GM21529 (cell line): ENCODE measurements around the gene SLC2A14.
A peak's percentile ranks its signal among the peaks of the same experiment; 100 is the strongest.
"Not testable (repeated sequence)": the region's sequence is repeated elsewhere in the genome, so short reads cannot be mapped to it uniquely, and the experiment has no call there.

Experiments
- ATAC-seq: cut with Tn5 transposase; IDR thresholded peaks from one replicate; pipeline ENCODE4 v1.9.1; 2021; ENCODE audit not compliant: unreplicated experiment

The SLC2A14 gene

GRCh38 chr12:7870335-7870734 is 2.4 kb downstream of the SLC2A14 start:
- no peak for ATAC-seq

- ATAC-seq = no peak
These were observed 3.6 kb downstream of the SLC2A14 start for GRCh38 chr12:7869137-7869536.

DNA sequence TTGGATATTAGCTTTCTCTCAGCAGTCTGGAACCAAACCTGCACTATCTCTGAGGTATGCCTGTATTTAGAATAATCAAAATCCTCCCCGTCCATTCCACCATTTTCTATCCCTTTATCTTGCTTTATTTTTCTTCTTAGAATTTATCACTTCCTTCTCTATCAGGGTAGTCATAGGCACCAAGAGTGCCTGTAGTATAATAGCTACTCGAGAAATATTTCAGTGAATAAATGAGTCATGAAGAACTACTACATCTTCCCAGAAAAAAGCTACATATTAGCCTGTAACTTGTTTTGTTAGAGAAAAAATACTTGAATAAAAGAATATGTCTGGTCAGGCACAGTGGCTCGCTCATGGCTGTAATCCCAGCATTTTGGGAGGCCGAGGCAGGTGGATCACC is 4.3 kb downstream of the SLC2A14 start:
- no peak for ATAC-seq

DNA sequence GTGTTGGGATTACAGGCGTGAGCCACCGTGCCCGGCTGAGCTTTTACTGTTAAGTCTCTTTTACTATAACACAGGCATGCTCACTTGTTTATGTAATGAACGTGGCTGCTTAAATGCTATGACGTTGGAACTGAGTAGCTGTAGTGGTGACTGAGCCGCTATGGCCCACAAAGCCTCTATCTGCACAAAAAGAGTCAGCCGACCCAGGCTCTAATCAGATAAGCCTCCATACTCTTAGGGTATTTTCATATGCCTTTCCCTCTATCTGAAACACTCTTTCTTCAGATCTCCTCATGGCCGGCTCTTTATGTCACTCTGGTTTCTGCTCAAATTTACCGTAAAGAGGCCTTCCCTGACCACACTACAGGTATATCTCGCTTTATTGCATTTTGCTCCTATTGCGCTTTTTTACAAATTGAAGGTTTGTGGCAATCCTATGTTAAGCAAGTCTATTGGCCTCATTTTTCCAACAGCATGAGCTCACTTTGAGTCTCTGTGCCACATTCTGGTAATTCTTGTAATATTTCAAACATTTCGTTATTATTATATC is 8.0 kb downstream of the SLC2A14 start:
- no peak for ATAC-seq

DNA sequence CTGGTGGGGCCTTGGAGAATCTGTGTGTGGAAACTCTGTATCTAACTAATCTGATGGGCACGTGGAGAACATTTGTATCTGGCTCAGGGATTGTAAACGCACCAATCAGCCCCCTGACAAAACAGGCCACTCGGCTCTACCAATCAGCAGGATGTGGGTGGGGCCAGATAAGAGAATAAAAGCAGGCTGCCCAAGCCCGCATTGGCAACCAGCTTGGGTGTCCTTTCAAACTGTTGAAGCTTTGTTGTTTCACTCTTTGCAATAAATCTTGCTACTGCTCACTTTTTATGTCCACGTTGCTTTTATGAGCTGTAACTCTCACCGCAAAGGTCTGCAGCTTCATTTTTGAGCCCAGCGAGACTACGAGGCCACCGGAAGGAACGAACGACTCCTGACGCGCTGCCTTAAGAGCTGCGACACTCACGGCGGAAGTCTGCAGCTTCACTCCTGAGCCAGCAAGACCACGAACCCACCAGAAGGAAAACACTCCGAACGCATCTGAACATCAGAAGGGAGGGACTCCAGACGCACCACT is 9.8 kb downstream of the SLC2A14 start:
- ATAC-seq = not testable (repeated sequence)

GRCh38 chr12:7862301-7862700 is 10.4 kb downstream of the SLC2A14 start:
- not testable (repeated sequence) for ATAC-seq

- ATAC-seq = no peak
These were observed 13.2 kb downstream of the SLC2A14 start for GRCh38 chr12:7859552-7859951.

DNA sequence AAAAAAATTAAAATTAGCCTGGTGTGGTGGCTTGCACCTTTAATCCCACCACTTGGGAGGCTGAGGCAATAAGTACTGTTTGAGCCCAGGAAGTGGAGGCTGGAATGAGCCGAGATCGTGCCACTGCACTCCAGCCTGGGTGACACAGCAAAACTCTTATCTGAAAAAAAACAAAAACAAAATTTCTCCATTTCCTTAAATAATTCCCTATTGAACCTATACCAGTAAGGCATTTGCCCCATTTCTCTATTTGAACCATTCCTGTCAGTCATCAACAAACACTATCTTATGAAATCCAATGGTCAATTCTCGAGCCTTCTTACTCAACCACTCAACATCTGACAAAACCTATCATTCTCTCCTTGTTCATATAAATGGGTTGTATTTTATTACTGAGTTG is 14.7 kb downstream of the SLC2A14 start:
- ATAC-seq = no peak

- no peak for ATAC-seq
These were observed 16.2 kb downstream of the SLC2A14 start for GRCh38 chr12:7856516-7856915.

- no peak for ATAC-seq
These were observed 19.2 kb downstream of the SLC2A14 start for GRCh38 chr12:7853557-7853956.

DNA sequence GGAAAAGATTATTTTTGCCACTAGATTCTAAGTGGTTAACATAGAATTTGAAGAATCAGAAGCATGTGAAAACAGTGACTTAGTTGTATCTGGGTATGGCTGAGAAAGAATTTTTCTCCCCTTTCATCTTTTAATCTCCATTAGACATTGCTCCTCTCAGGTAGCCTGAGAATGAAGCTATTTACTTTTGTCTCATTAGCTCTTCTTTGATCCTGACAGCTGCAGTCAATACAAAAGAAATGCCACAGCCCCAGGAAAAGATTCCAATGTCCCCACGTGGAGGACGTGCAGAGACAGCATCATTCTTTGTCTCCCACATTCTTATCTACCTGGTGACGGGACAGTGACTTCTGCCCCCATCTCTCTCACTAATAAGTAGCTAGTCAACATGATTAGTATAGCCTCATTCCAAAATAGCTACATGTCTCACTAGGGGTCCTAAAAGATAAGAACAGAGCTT is 21.1 kb downstream of the SLC2A14 start:
- not testable (repeated sequence) for ATAC-seq

GRCh38 chr12:7850099-7850498 is 22.6 kb downstream of the SLC2A14 start:
- not testable (repeated sequence) for ATAC-seq

DNA sequence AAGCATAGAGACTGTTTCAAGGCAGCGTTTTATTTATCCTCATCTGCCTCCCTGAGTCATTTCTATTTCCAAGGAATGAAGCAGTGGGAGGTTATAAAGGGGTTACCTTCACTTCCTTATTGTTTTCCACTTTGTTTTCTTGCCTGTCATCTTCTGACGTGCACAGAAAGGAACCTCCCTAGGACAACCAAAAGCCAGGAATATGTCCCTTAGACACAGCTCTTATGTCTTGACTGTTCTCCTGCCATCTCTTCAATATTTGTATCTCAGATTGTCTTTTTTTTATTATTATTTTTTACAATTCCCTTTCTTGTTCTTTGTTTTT is 24.7 kb downstream of the SLC2A14 start:
- not testable (repeated sequence) for ATAC-seq

DNA sequence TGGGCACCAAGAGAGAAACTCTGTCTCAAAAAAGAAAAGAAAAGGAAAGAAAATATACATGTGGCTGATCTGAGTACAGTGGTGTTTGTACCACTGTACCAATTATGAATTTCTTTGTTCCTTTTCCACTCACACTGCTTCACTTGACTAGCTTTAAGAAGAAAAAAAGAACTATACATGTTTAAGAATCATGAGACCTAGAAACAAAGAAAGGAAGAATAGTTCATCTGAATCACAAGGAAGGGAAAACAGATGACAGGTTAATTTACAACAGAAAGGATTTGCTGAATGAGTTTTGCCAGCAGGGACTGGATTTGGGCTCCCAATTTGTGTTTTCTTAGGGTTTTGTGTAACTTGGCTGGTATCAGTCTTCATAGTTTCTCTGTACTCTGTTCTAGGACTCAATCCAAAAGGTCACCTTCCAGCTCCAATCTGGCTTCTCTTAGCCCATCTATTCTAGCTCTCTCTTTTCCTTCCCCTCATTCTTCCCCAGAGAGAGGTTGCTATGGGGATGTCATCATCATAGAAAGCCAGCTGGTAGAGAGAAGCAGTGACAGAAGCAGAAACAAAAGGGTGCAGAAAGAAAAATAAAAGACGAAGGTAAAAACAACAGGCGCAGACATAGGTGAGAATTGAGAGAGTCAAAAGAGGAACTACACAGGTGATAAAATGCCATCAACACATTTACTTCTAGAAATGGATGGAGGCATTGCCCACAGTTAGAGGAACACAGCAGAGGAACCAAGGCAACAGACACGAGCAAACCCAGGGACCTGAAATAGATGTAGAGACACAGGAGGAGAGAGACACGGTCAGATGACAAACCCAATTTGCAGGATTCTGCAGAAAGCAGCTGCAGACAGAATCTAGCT is 25.3 kb downstream of the SLC2A14 start:
- not testable (repeated sequence) for ATAC-seq

- no peak for ATAC-seq
These were observed 28.6 kb downstream of the SLC2A14 start for GRCh38 chr12:7844116-7844515.

DNA sequence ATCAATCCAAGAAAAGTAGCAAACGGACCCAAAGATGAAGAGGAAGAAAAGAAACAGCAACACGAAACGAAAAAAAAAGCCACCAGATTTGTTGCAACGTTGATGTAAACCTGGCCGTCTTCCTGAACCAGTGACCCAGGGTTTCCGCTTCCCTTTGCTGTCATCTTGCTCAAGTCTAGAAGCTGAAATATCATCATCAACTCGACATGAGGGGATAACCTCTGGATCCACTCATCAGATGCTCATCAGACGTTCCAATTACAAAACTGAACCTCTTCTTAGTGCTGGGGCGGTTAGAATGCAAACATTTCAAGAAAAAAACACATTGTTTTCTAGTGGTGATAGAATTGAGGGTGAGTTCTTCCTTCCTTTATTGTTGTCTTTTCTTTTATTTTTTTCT is 29.1 kb downstream of the SLC2A14 start:
- ATAC-seq = peak; percentile 51

DNA sequence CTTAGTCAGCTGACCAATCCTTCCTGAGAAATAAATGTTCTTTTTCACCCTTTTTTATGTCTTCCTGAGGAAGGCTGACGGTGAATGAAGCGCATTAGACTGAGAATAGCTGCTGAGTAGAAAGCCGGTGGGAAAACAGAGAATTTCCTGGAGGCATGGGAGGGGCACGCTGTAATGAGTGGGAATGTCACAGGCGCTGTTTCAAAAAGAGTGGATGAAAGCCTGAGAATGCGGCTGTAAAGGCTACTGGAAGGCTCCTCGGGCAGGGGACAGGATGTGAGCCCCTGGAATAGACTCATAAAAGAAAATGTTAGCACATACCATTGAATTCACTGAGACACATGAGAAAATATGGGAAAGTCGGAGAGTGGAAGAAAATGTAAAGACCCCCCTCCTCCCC is 29.6 kb downstream of the SLC2A14 start:
- not testable (repeated sequence) for ATAC-seq

DNA sequence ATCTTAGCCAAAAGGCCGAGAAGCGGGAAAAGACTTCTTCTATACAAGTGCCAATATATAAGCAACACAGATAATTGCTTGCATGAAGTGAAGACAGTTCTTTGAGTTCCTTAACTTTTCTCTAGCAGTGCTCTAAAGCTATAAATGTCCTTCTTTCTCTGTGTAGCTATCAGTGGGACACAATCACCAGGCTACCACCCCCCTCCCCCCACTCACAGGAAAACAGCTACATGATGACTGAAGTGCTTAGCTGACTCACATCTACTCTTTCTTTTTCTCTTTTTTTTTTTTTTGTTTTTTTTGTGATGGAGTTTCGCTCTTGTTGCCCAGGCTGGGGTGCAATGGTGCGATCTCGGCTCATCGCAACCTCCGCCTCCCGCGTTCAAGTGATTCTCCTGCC is 30.3 kb downstream of the SLC2A14 start:
- ATAC-seq = not testable (repeated sequence)

DNA sequence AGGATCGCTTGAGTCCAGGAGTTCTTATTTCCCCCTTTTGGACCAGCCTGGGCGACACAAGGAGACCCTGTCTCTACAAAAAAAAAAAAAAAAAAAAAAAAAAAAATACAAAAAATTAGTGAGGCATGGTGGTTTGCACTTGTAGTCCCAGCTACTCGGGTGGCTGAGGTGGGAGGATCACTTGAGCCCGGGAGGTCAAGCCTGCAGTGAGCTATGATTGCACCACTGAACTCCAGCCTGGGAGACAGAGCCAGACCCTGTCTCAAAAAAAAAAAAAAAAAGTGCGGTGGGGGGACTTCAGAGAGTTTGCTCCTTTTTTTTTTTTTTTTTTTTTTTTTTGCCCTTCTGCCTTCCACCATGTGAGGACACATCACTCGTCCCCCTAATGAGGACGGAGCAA is 32.9 kb downstream of the SLC2A14 start:
- not testable (repeated sequence) for ATAC-seq

DNA sequence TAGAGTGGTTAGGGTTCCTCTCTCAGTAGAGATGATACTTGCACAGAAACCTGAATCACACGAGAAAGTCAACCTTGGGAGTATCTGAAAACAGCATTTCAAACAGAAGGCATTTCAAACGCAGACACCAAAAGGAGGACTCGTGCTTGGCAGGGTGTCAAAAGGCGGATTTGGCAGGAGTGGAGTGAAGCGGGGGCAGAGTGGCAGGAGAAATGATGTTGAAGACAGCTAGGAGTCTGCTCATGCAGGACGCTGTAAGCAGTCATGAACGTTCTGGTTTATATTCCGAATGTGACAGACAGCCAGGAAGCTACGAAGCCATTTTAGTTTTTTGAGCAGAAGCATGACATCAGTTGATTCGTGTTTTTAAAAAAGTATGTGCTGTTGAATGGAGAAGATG is 33.5 kb downstream of the SLC2A14 start:
- not testable (repeated sequence) for ATAC-seq

GRCh38 chr12:7837366-7837765 is 35.3 kb downstream of the SLC2A14 start:
- no peak for ATAC-seq

DNA sequence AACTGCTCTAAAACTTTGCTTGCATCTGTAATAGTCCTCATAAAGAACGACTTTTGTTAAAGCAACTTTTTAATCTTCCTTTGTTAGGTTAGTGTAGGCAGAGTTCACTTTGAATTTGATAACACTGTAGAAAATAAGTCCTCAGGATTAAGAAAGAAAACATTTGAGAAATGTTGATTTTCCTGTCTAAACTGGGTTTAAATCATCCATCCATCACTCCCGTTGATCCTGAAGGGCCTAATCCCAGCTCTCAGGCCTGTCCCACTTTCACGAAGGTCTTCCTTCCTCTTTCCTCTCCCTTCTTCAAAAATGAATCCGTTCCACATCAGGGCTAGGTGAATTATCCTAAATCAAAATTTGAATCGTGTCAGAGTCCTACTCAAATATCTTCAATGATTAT is 36.9 kb downstream of the SLC2A14 start:
- no peak for ATAC-seq
